Mesenchymal stem cell (in vitro differentiated cells and primary cell): ENCODE measurements around the gene CRABP1.

ENCODE experiments used
- DNase-seq: peaks from one replicate; pipeline ENCODE4 v3.0.0-alpha.2; 2013
- H2AFZ ChIP-seq: one replicate; pipeline ENCODE4 v1.6.1; 2013; ENCODE audit warnings: low read depth, mild to moderate bottlenecking, control low read depth, inconsistent platforms, low read length, moderate library complexity
- H2AK5ac ChIP-seq: 2 replicates; pipeline ENCODE4 v1.6.1; 2013; ENCODE audit warnings: low read length, moderate library complexity, mild to moderate bottlenecking, inconsistent platforms; ENCODE audit not compliant: severe bottlenecking
- H2BK120ac ChIP-seq: one replicate; pipeline ENCODE4 v1.6.1; 2013; ENCODE audit warnings: low read depth, mild to moderate bottlenecking, inconsistent platforms, low read length, moderate library complexity
- H2BK12ac ChIP-seq, 2 experiments: one replicate each; pipeline ENCODE4 v1.6.1; 2013; ENCODE audit warnings: inconsistent platforms in 2 of 2, low read length in 2 of 2, mild to moderate bottlenecking in 2 of 2, moderate library complexity in 2 of 2, control low read depth in 1 of 2
- H2BK15ac ChIP-seq: one replicate; pipeline ENCODE4 v1.6.1; 2013; ENCODE audit warnings: mild to moderate bottlenecking, low read depth, inconsistent platforms; ENCODE audit not compliant: poor library complexity, severe bottlenecking
- H2BK5ac ChIP-seq: 2 replicates; pipeline ENCODE4 v1.6.1; 2013; ENCODE audit warnings: low read depth, mild to moderate bottlenecking, low read length, control low read depth, inconsistent platforms; ENCODE audit not compliant: poor library complexity, severe bottlenecking
- H3K14ac ChIP-seq, 2 experiments: one replicate each; pipeline ENCODE4 v1.6.1; 2013; ENCODE audit warnings: inconsistent platforms in 2 of 2, low read length in 2 of 2, control low read depth in 1 of 2, mild to moderate bottlenecking in 1 of 2, moderate library complexity in 1 of 2
- H3K18ac ChIP-seq, 2 experiments: one replicate each; pipeline ENCODE4 v1.6.1; 2013; ENCODE audit warnings: inconsistent platforms in 2 of 2, low read length in 2 of 2, control low read depth in 1 of 2, low read depth in 1 of 2, mild to moderate bottlenecking in 1 of 2
- H3K23ac ChIP-seq, 2 experiments: one replicate each; pipeline ENCODE4 v1.6.1; 2013; ENCODE audit warnings: inconsistent platforms in 2 of 2, low read length in 2 of 2, mild to moderate bottlenecking in 2 of 2, moderate library complexity in 2 of 2, control low read depth in 1 of 2
- H3K27ac ChIP-seq: 2 replicates; pipeline ENCODE4 v1.5.1; 2013; ENCODE audit warnings: mild to moderate bottlenecking, moderate library complexity, low read length, control low read depth, inconsistent platforms; ENCODE audit not compliant: poor library complexity, severe bottlenecking
- H3K27me3 ChIP-seq, 2 experiments: 2 replicates each; pipeline versions ENCODE4 v1.6.1 to v1.7.0; 2013; ENCODE audit warnings: low read length in 2 of 2, mild to moderate bottlenecking in 2 of 2, moderate library complexity in 2 of 2, control low read depth in 1 of 2, inconsistent platforms in 1 of 2; ENCODE audit not compliant: control insufficient read depth in 1 of 2, insufficient read depth in 1 of 2
- H3K36me3 ChIP-seq, 2 experiments: 2 replicates each; pipeline versions ENCODE4 v1.6.1 to v1.7.0; 2013; ENCODE audit warnings: low read length in 2 of 2, control low read depth in 1 of 2, inconsistent platforms in 1 of 2, low read depth in 1 of 2, mild to moderate bottlenecking in 1 of 2; ENCODE audit not compliant: insufficient read depth in 2 of 2, control insufficient read depth in 1 of 2
- H3K4ac ChIP-seq, 2 experiments: one replicate each; pipeline ENCODE4 v1.6.1; 2013; ENCODE audit warnings: inconsistent platforms in 2 of 2, low read length in 2 of 2, mild to moderate bottlenecking in 2 of 2, moderate library complexity in 2 of 2, control low read depth in 1 of 2, low read depth in 1 of 2
- H3K4me1 ChIP-seq: 2 replicates; pipeline ENCODE4 v1.6.1; 2013; ENCODE audit warnings: low read depth, low read length, control low read depth; ENCODE audit not compliant: control insufficient read depth, insufficient read depth
- H3K4me2 ChIP-seq: 2 replicates; pipeline ENCODE4 v1.6.1; 2013; ENCODE audit warnings: low read length, mild to moderate bottlenecking, inconsistent platforms; ENCODE audit not compliant: poor library complexity, severe bottlenecking
- H3K4me3 ChIP-seq, 2 experiments: 2 replicates each; pipeline versions ENCODE4 v1.5.1 to v1.7.0; 2013; ENCODE audit warnings: low read length in 2 of 2, mild to moderate bottlenecking in 2 of 2, control low read depth in 1 of 2, low read depth in 1 of 2; ENCODE audit not compliant: insufficient read depth in 1 of 2
- H3K79me1 ChIP-seq: replicated peaks from 2 replicates; pipeline ENCODE4 v1.6.1; 2013; ENCODE audit warnings: mild to moderate bottlenecking, control low read depth, low read length, inconsistent platforms; ENCODE audit not compliant: poor library complexity, severe bottlenecking
- H3K9ac ChIP-seq: 2 replicates; pipeline ENCODE4 v1.7.0; 2013; ENCODE audit warnings: mild to moderate bottlenecking, low read length, moderate library complexity
- H3K9me3 ChIP-seq: 2 replicates; pipeline ENCODE4 v1.7.0; 2013; ENCODE audit warnings: mild to moderate bottlenecking, low read length; ENCODE audit not compliant: control insufficient read depth
- H4K8ac ChIP-seq: one replicate; pipeline ENCODE4 v1.6.1; 2013; ENCODE audit warnings: inconsistent platforms, mild to moderate bottlenecking, low read length, moderate library complexity
- H4K91ac ChIP-seq: one replicate; pipeline ENCODE4 v1.6.1; 2013; ENCODE audit warnings: mild to moderate bottlenecking, low read length, inconsistent platforms
- WGBS: methylation state at CpG from one replicate; pipeline ENCODE4 v1.1.7; 2013; ENCODE audit warnings: mixed read lengths; 5-methylcytosine and 5-hydroxymethylcytosine counted together

The CRABP1 gene

DNA sequence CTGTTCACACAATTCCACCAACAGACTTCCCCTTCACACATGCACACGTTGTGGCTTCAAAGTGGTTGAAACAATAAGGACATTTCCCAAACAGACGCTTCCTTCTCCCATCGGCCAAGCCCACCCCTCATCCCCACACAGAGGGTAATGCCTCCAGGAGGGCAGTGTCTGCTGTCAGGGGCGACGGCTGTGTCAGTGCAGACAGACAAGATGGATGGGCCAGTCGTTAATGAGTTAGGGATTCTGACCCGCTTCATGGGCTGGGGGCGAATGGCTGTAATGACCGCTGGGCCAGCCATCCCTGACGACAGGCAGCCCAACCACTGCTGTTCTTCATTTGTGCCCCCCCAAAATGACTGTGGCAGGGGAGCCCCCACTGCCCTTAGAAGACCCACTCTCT lies 20.6 kb upstream of the CRABP1 start:
- H4K91ac ChIP-seq: peak overlapping the region; percentile 8
- no peaks in the 10 kb centered on the region for H3K9me3 ChIP-seq
- H2BK15ac ChIP-seq: no peak overlapping the region
- no peak overlapping the region for H3K4ac ChIP-seq
- H3K23ac ChIP-seq: no peak overlapping the region
- 82% methylated on average over 10 of the region's 10 CpGs for WGBS
- no peak overlapping the region for H3K4me2 ChIP-seq
- no peak overlapping the region for H2BK120ac ChIP-seq
- H2BK12ac ChIP-seq: no peak overlapping the region
- H2AK5ac ChIP-seq: no peak overlapping the region
- H3K4me3 ChIP-seq: no peak overlapping the region
- H3K27me3 ChIP-seq: peaks cover 0 to 16% of the 10 kb centered on the region in 2 experiments
- no peak overlapping the region for H3K14ac ChIP-seq
- DNase-seq: no peak
- H2BK5ac ChIP-seq: no peak overlapping the region
- H3K18ac ChIP-seq: no peak overlapping the region
- no peak overlapping the region for H4K8ac ChIP-seq
- H3K9ac ChIP-seq: no peak overlapping the region
- no peaks in the 10 kb centered on the region for H3K36me3 ChIP-seq
- H3K79me1 ChIP-seq: no peaks in the 10 kb centered on the region
- H2AFZ ChIP-seq: no peak overlapping the region
- no peak overlapping the region for H3K27ac ChIP-seq
- peaks cover 21% of the 10 kb centered on the region for H3K4me1 ChIP-seq

DNA sequence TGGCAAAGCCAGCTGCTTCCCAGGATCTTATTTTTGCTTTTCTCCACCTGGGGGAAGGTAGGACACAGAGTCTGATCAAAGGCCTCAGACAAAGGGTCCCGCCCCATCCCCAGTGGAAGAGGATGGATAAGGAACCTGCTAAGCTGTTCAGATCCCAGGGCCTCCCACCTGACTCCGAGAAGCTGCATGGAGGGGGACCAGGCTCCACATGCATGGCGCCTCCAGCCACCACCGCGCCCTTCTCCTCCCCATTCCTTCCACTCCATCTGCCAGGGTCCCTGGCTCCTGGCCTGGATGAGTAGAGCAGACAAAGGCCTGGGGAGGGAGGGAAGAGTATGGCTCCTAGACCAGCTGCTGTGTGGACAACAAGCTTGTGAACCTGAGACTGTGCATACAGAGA lies 20.0 kb upstream of the CRABP1 start:
- no peak overlapping the region for H2BK5ac ChIP-seq
- no peak overlapping the region for H2BK120ac ChIP-seq
- no peak overlapping the region for H3K4me3 ChIP-seq
- H2BK15ac ChIP-seq: no peak overlapping the region
- no peak for DNase-seq
- H3K14ac ChIP-seq: no peak overlapping the region
- no peaks in the 10 kb centered on the region for H3K79me1 ChIP-seq
- no peak overlapping the region for H3K27ac ChIP-seq
- no peak overlapping the region for H4K8ac ChIP-seq
- no peak overlapping the region for H3K23ac ChIP-seq
- no peaks in the 10 kb centered on the region for H3K9me3 ChIP-seq
- no peak overlapping the region for H3K9ac ChIP-seq
- peaks cover 0 to 14% of the 10 kb centered on the region in 2 experiments for H3K27me3 ChIP-seq
- no peak overlapping the region for H3K4ac ChIP-seq
- H4K91ac ChIP-seq: no peak overlapping the region
- H3K4me1 ChIP-seq: peaks cover 24% of the 10 kb centered on the region
- no peak overlapping the region for H2AFZ ChIP-seq
- H3K18ac ChIP-seq: no peak overlapping the region
- H2AK5ac ChIP-seq: no peak overlapping the region
- WGBS: 90% methylated on average over 2 of the region's 5 CpGs
- H2BK12ac ChIP-seq: no peak overlapping the region
- no peak overlapping the region for H3K4me2 ChIP-seq
- H3K36me3 ChIP-seq: no peaks in the 10 kb centered on the region

DNA sequence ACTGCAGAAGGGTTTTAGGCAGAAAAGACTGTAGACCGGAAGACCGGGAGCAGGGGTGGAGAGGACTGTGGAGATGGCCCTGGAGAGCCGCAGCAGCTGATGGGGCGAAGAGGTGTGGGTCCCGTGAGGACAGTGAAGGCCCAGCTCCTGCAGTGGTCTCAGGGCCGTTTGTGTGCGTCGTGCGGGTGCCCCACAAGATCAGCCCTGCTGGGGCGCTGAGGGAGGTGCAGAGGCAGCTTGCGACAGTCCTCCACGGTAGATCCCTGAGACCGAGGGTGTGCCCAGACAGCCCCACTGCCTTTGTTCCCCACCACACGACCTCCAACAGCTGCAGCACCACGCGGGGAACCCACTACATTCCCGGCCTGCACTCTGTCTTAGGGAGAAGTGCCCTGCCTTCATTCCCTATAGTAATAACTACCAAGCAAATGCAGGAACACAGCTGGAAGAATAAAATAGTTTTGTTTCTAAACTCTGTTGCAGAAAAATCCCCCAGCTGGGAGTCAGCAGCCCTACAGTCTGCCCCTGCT lies 19.0 kb upstream of the CRABP1 start:
- H2BK5ac ChIP-seq: no peak overlapping the region
- H3K4me1 ChIP-seq: peaks cover 27% of the 10 kb centered on the region
- H3K4me2 ChIP-seq: no peak overlapping the region
- no peak overlapping the region for H3K4ac ChIP-seq
- H3K9ac ChIP-seq: no peak overlapping the region
- peak overlapping the region; percentile 6 for H2AK5ac ChIP-seq
- H2AFZ ChIP-seq: no peak overlapping the region
- no peak overlapping the region for H3K4me3 ChIP-seq
- no peak overlapping the region for H3K18ac ChIP-seq
- H2BK12ac ChIP-seq: no peak overlapping the region
- no peak overlapping the region for H4K8ac ChIP-seq
- no peaks in the 10 kb centered on the region for H3K79me1 ChIP-seq
- DNase-seq: no peak
- no peak overlapping the region for H2BK15ac ChIP-seq
- no peak overlapping the region for H3K23ac ChIP-seq
- WGBS: 75% methylated on average over 17 of the region's 17 CpGs
- peaks cover 0 to 9% of the 10 kb centered on the region in 2 experiments for H3K27me3 ChIP-seq
- no peaks in the 10 kb centered on the region for H3K9me3 ChIP-seq
- no peak overlapping the region for H2BK120ac ChIP-seq
- H3K14ac ChIP-seq: peak overlapping the region in 1 of 2 experiments; percentile 18
- no peak overlapping the region for H3K27ac ChIP-seq
- H3K36me3 ChIP-seq: no peaks in the 10 kb centered on the region
- H4K91ac ChIP-seq: no peak overlapping the region

DNA sequence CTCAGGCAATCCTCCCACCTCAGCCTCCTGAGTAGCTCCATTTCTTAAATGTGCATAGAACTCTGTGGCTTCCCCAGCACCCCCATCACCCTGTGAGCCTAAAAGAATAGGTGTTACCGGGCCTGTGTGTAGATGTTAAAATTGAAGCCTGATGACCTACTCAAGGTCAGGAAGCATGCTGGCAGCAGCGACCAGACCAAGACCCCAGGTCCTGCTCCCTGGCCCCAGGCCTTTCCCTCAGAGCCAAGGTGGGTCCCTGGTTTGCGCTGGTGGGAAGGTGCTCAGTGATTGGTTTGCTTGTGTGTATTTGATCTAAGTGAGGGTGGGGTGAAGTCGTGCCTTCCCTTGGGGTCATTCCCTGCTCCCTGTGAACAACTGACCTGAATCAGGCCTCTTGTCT lies 18.4 kb upstream of the CRABP1 start:
- Histone ChIP-seq H3K36me3 (no peaks in the 10 kb centered on the region), H2BK15ac (no peak overlapping the region), H3K27me3 (peaks cover 0 to 5% of the 10 kb centered on the region in 2 experiments), H2AFZ (no peak overlapping the region), H3K14ac (no peak overlapping the region), H3K4ac (no peak overlapping the region), H3K23ac (no peak overlapping the region), H3K9me3 (no peaks in the 10 kb centered on the region), H3K9ac (no peak overlapping the region), H4K91ac (peak overlapping the region; percentile 65), H3K79me1 (no peaks in the 10 kb centered on the region), H3K27ac (peak overlapping the region; percentile 38), H2BK12ac (no peak overlapping the region), H2AK5ac (peak overlapping the region; percentile 6), H2BK5ac (no peak overlapping the region), H3K4me1 (peaks cover 25% of the 10 kb centered on the region), H4K8ac (peak overlapping the region; percentile 88), H3K4me2 (no peak overlapping the region), H2BK120ac (no peak overlapping the region), H3K18ac (no peak overlapping the region), H3K4me3 (no peak overlapping the region)
- no peak for DNase-seq
- WGBS: 83% methylated on average over 4 of the region's 4 CpGs
